H1 (cell line): ENCODE measurements around the gene ARHGAP32. TPM values are rescaled to one million over a fixed set of nuclear protein-coding genes. Genes with fewer than 3 reads are reported as not detected.
A peak's percentile ranks its signal among the peaks of the same experiment; 100 is the strongest.

Source experiments
- CTCF ChIA-PET: fragments of 300-600 bp; sonication (Branson Sonifier 250); formaldehyde crosslinking; loops from one replicate; lab custom pipeline; 2021; ENCODE audit not compliant: partially characterized antibody; lab: Charles Lee
- POLR2A ChIA-PET: fragments of 300-600 bp; sonication (Branson Sonifier 250); formaldehyde crosslinking; loops from one replicate; lab custom pipeline; 2021; ENCODE audit warnings: inconsistent platforms; ENCODE audit not compliant: partially characterized antibody; lab: Charles Lee
- DNase-seq, 2 experiments: peaks; one replicate each; pipeline versions ENCODE4 v3.0.0 to v3.0.0-alpha.2; 2010 to 2022; ENCODE audit warnings: low spot score in 2 of 2, low read depth in 1 of 2, mixed read lengths in 1 of 2
- FAIRE-seq: peaks from 2 replicates; lab custom pipeline; 2011; peaks lifted over from hg19 to GRCh38; lab: Jason Lieb, UNC
- H2AFZ ChIP-seq: 2 replicates; pipeline ENCODE4 v1.8.1; 2012; ENCODE audit warnings: low read length, inconsistent platforms
- H2AK5ac ChIP-seq: 2 replicates; pipeline ENCODE4 v1.6.1; 2013; ENCODE audit warnings: low read depth, low read length
- H2BK120ac ChIP-seq: replicated peaks from 2 replicates; pipeline ENCODE3; 2013; ENCODE audit warnings: low read depth, low read length, inconsistent platforms
- H2BK12ac ChIP-seq: 2 replicates; pipeline ENCODE4 v1.6.1; 2013; ENCODE audit warnings: low read depth, low read length
- H2BK15ac ChIP-seq: 2 replicates; pipeline ENCODE4 v1.6.1; 2013; ENCODE audit warnings: low read length
- H2BK20ac ChIP-seq: 2 replicates; pipeline ENCODE4 v1.6.1; 2013; ENCODE audit warnings: low read length
- H2BK5ac ChIP-seq: 2 replicates; pipeline ENCODE4 v1.6.1; 2013; ENCODE audit warnings: low read depth, low read length
- H3K14ac ChIP-seq: 2 replicates; pipeline ENCODE4 v1.6.1; 2013; ENCODE audit warnings: inconsistent platforms; ENCODE audit not compliant: insufficient read length
- H3K18ac ChIP-seq: 2 replicates; pipeline ENCODE4 v1.6.1; 2013; ENCODE audit warnings: low read length; ENCODE audit errors: extremely low read depth
- H3K23ac ChIP-seq: 2 replicates; pipeline ENCODE4 v1.6.1; 2013; ENCODE audit warnings: inconsistent platforms; ENCODE audit not compliant: insufficient read length
- H3K23me2 ChIP-seq: 2 replicates; pipeline ENCODE4 v1.6.1; 2013; ENCODE audit warnings: low read depth, low read length
- H3K27ac ChIP-seq: 2 replicates; pipeline ENCODE4 v1.6.1; 2011; ENCODE audit warnings: low read depth, low read length, inconsistent platforms
- H3K27me3 ChIP-seq, 4 experiments: replicated peaks in 1 of 4; 1 replicate in 1 of 4; 2 replicates in 3 of 4; pipeline versions ENCODE4 v1.6.1 to v1.8.1; 2011 to 2013; ENCODE audit warnings: low read length in 3 of 4, mild to moderate bottlenecking in 3 of 4, inconsistent platforms in 2 of 4, mixed read lengths in 2 of 4, moderate library complexity in 1 of 4; ENCODE audit not compliant: control insufficient read depth in 3 of 4, insufficient read depth in 3 of 4; ENCODE audit errors: extremely low read depth in 1 of 4
- H3K36me3 ChIP-seq, 4 experiments: 2 replicates each; pipeline versions ENCODE4 v1.6.1 to v1.8.1; 2011 to 2013; ENCODE audit warnings: mild to moderate bottlenecking in 4 of 4, low read length in 3 of 4, moderate library complexity in 2 of 4, control low read depth in 1 of 4, inconsistent platforms in 1 of 4; ENCODE audit not compliant: insufficient read depth in 4 of 4, control insufficient read depth in 2 of 4
- H3K4ac ChIP-seq: replicated peaks from 2 replicates; pipeline ENCODE3; 2013; ENCODE audit warnings: low read length, low read depth, mixed read lengths, inconsistent platforms; ENCODE audit not compliant: insufficient read length
- H3K4me1 ChIP-seq, 4 experiments: replicated peaks in 1 of 4; 1 replicate in 1 of 4; 2 replicates in 3 of 4; pipeline versions ENCODE4 v1.6.1 to v1.8.1; 2011 to 2013; ENCODE audit warnings: low read length in 3 of 4, inconsistent platforms in 2 of 4, mixed read lengths in 1 of 4; ENCODE audit not compliant: insufficient read depth in 4 of 4, control insufficient read depth in 3 of 4
- H3K4me2 ChIP-seq, 2 experiments: 2 replicates each; pipeline versions ENCODE4 v1.6.1 to v1.8.1; 2011 to 2013; ENCODE audit warnings: low read depth in 2 of 2, low read length in 2 of 2, control low read depth in 1 of 2, inconsistent platforms in 1 of 2, mild to moderate bottlenecking in 1 of 2; ENCODE audit not compliant: insufficient read depth in 1 of 2
- H3K4me3 ChIP-seq, 4 experiments: fragments of 200-600, 300-600 bp in 1 of 4; sonication (generic), shearing (Covaris generic), sonication (Bioruptor Twin) in 1 of 4; 2 replicates each; pipeline versions ENCODE4 v1.5.1 to v1.8.1; 2011 to 2016; ENCODE audit warnings: low read length in 4 of 4, low read depth in 3 of 4, control low read depth in 2 of 4, inconsistent platforms in 2 of 4, mild to moderate bottlenecking in 2 of 4, mixed read lengths in 1 of 4, moderate library complexity in 1 of 4; ENCODE audit not compliant: insufficient read depth in 2 of 4; ENCODE audit errors: extremely low read depth in 1 of 4
- H3K56ac ChIP-seq: replicated peaks from 2 replicates; pipeline ENCODE3; 2013; ENCODE audit warnings: low read depth, mild to moderate bottlenecking, mixed read lengths, low read length, inconsistent platforms; ENCODE audit not compliant: insufficient read length
- H3K79me1 ChIP-seq: 2 replicates; pipeline ENCODE4 v1.6.1; 2013; ENCODE audit warnings: low read depth, low read length, control low read depth
- H3K79me2 ChIP-seq, 2 experiments: 2 replicates each; pipeline versions ENCODE4 v1.6.1 to v1.8.1; 2012 to 2013; ENCODE audit warnings: low read length in 2 of 2, mild to moderate bottlenecking in 2 of 2, inconsistent platforms in 1 of 2; ENCODE audit not compliant: insufficient read depth in 2 of 2, control insufficient read depth in 1 of 2
- H3K9ac ChIP-seq, 4 experiments: replicated peaks in 1 of 4; 1 replicate in 1 of 4; 2 replicates in 3 of 4; pipeline versions ENCODE4 v1.6.1 to v1.8.1; 2011 to 2013; ENCODE audit warnings: low read depth in 3 of 4, low read length in 3 of 4, control low read depth in 2 of 4, mild to moderate bottlenecking in 2 of 4, moderate library complexity in 2 of 4, inconsistent platforms in 1 of 4; ENCODE audit errors: extremely low read depth in 1 of 4
- H3K9me3 ChIP-seq, 2 experiments: 2 replicates each; pipeline versions ENCODE4 v1.6.1 to v1.8.1; 2012 to 2013; ENCODE audit warnings: mild to moderate bottlenecking in 2 of 2, moderate library complexity in 2 of 2, control low read depth in 1 of 2, inconsistent platforms in 1 of 2, low read depth in 1 of 2, low read length in 1 of 2, mixed read lengths in 1 of 2; ENCODE audit not compliant: insufficient read depth in 2 of 2
- H4K20me1 ChIP-seq, 2 experiments: replicated peaks in 1 of 2; 2 replicates each; pipeline versions ENCODE3 to v1.8.1; 2011 to 2013; ENCODE audit warnings: inconsistent platforms in 2 of 2, low read length in 2 of 2, mild to moderate bottlenecking in 1 of 2; ENCODE audit not compliant: insufficient read depth in 2 of 2, control insufficient read depth in 1 of 2
- H4K5ac ChIP-seq: 2 replicates; pipeline ENCODE4 v1.6.1; 2013; ENCODE audit warnings: low read length, low read depth, mixed read lengths, inconsistent platforms; ENCODE audit not compliant: insufficient read length
- H4K8ac ChIP-seq: 2 replicates; pipeline ENCODE4 v1.8.0; 2013; ENCODE audit warnings: mild to moderate bottlenecking, moderate library complexity, low read length, inconsistent platforms; ENCODE audit not compliant: insufficient read depth; ENCODE audit errors: extremely low read depth
- H4K91ac ChIP-seq: replicated peaks from 2 replicates; pipeline ENCODE3; 2013; ENCODE audit warnings: low read length, mixed read lengths, inconsistent platforms; ENCODE audit not compliant: insufficient read length
- BACH1 ChIP-seq: IDR thresholded peaks from 2 replicates; pipeline ENCODE4 v1.6.1; 2012; ENCODE audit warnings: low read length, improper control_type of control experiment
- BRCA1 ChIP-seq: IDR thresholded peaks from 2 replicates; pipeline ENCODE4 v1.6.1; 2012; ENCODE audit warnings: low read depth, low read length, improper control_type of control experiment
- CBX5 ChIP-seq: fragments of 300-800, 300-1000 bp; sonication (generic); IDR thresholded peaks from 2 replicates; pipeline ENCODE4 v1.7.1; 2016; ENCODE audit warnings: antibody characterized with exemption, low read length, low read depth
- CBX8 ChIP-seq: fragments of 300-800, 300-1000 bp; sonication (generic); IDR thresholded peaks from 2 replicates; pipeline ENCODE4 v1.7.1; 2016; ENCODE audit warnings: low read depth, low read length, borderline replicate concordance
- CTBP2 ChIP-seq: IDR thresholded peaks from 2 replicates; pipeline ENCODE4 v1.7.0; 2011; ENCODE audit warnings: borderline replicate concordance, mild to moderate bottlenecking, moderate library complexity, mixed read lengths, low read length; ENCODE audit not compliant: insufficient read depth, insufficient read length
- EZH2 ChIP-seq: fragments of 200-600 bp; sonication (generic); IDR thresholded peaks from 2 replicates; pipeline ENCODE4 v1.7.1; 2012; ENCODE audit warnings: low read depth, mild to moderate bottlenecking, moderate library complexity, low read length, inconsistent platforms; ENCODE audit not compliant: severe bottlenecking
- MAFK ChIP-seq: IDR thresholded peaks from 2 replicates; pipeline ENCODE4 v1.6.1; 2012; ENCODE audit warnings: low read depth, mild to moderate bottlenecking, improper control_type of control experiment, low read length
- NRF1 ChIP-seq: IDR thresholded peaks from 2 replicates; pipeline ENCODE4 v1.6.1; 2011; ENCODE audit warnings: mild to moderate bottlenecking, low read depth, low read length, improper control_type of control experiment
- RBBP5 ChIP-seq: IDR thresholded peaks from 2 replicates; pipeline ENCODE4 v1.7.1; 2012; ENCODE audit warnings: low read depth, mild to moderate bottlenecking, inconsistent platforms, low read length, moderate library complexity, borderline replicate concordance
- SIN3A ChIP-seq, 2 experiments: IDR thresholded peaks in 1 of 2; conservative IDR thresholded peaks in 1 of 2; 2 replicates each; pipeline ENCODE4 v1.6.1; 2011 to 2012; ENCODE audit warnings: low read length in 2 of 2, improper control_type of control experiment in 1 of 2, low read depth in 1 of 2, mild to moderate bottlenecking in 1 of 2
- SP1 ChIP-seq: IDR thresholded peaks from 2 replicates; pipeline ENCODE4 v1.6.1; 2011; ENCODE audit warnings: low read depth, low read length
- SP2 ChIP-seq: IDR thresholded peaks from 2 replicates; pipeline ENCODE4 v1.6.1; 2012; ENCODE audit warnings: mild to moderate bottlenecking, low read length, inconsistent platforms
- SP4 ChIP-seq: IDR thresholded peaks from 2 replicates; pipeline ENCODE4 v1.6.1; 2012; ENCODE audit warnings: low read length, inconsistent platforms
- TAF1 ChIP-seq: IDR thresholded peaks from 2 replicates; pipeline ENCODE4 v1.6.1; 2011; ENCODE audit warnings: mild to moderate bottlenecking, low read depth, low read length
- TAF7 ChIP-seq: optimal IDR thresholded peaks from 2 replicates; pipeline ENCODE3; 2011; ENCODE audit warnings: low read depth, mild to moderate bottlenecking, inconsistent platforms, low read length, moderate library complexity, borderline replicate concordance
- WGBS, 2 experiments: shearing (Covaris generic) in 1 of 2; methylation state at CpG; one replicate each; pipeline versions ENCODE4 v1.1.6 to v1.1.7; 2013 to 2015; ENCODE audit warnings: low lambda C conversion rate in 2 of 2, mixed read lengths in 2 of 2, inconsistent platforms in 1 of 2, low coverage in 1 of 2, missing lambda C conversion rate in 1 of 2; ENCODE audit not compliant: insufficient replicate concordance in 2 of 2, insufficient coverage in 1 of 2, insufficient read length in 1 of 2; ENCODE audit errors: extremely low coverage in 1 of 2, missing lambda C conversion rate in 1 of 2; 5-methylcytosine and 5-hydroxymethylcytosine counted together
- polyA plus RNA-seq, 7 experiments: library from polyadenylated mRNA; depleted of rRNA in 3 of 7; stranded (reverse) in 5 of 7; unstranded in 2 of 7; fragments of >200 nt in 5 of 7; fragments of 200-250 nt in 2 of 7; gene quantifications; 1 replicate in 5 of 7; 2 replicates in 1 of 7; 4 replicates in 1 of 7; pipeline versions ENCODE4 v1.2.1 to v1.2.3, GENCODE V29; 2011 to 2013; ENCODE audit warnings: missing spikeins in 2 of 7, mixed read lengths in 2 of 7
- total RNA-seq: library from RNA; stranded (reverse); fragmentation: NEBNext Ultra II Directional; extraction: Animal tissue kit (Norgen Biotek cat#: 25700); gene quantifications from 2 replicates; pipeline ENCODE4 v1.2.1, GENCODE V29; 2021

Gene ARHGAP32
- total and polyA plus RNA-seq, 2 of the 8 experiments (the other 6 are each of a cell fraction or from before 2014, with no cell fraction given) = 13.7 to 30.0 TPM

GRCh38 chr11:129077191-129077590 is 114.9 kb downstream of the ARHGAP32 start:
- Histone ChIP-seq H2BK12ac (no peak overlapping the region), H3K4ac (no peak overlapping the region), H4K5ac (no peak overlapping the region), H2BK15ac (no peak overlapping the region), H3K18ac (no peak overlapping the region), H3K4me1 (peaks cover 0 to 3% (median 0%) of the 10 kb centered on the region in 4 experiments; a peak in 1 of 7 replicates), H4K91ac (no peak overlapping the region), H4K20me1 (no peaks in the 10 kb centered on the region), H2AFZ (no peak overlapping the region), H3K9me3 (no peaks in the 10 kb centered on the region), H2BK5ac (no peak overlapping the region; the same call in 1 of the 2 replicates), H2BK120ac (no peak overlapping the region), H3K27ac (no peak overlapping the region), H3K36me3 (no peaks in the 10 kb centered on the region), H3K23ac (no peak overlapping the region), H3K79me2 (peaks cover 0 to 7% of the 10 kb centered on the region in 2 experiments; a peak in 2 of 4 replicates), H4K8ac (no peak overlapping the region), H2BK20ac (no peak overlapping the region), H3K27me3 (no peaks in the 10 kb centered on the region), H2AK5ac (0 out of 2 replicates have a peak overlapping the region, but pooled peaks have one; percentile 13), H3K23me2 (no peaks in the 10 kb centered on the region), H3K79me1 (peaks cover 3% of the 10 kb centered on the region; the same call in 1 of the 2 replicates), H3K9ac (peak overlapping the region in 1 of 4 experiments; percentile 11; a peak in 1 of 7 replicates), H3K4me2 (no peak overlapping the region), H3K4me3 (no peak overlapping the region), H3K14ac (no peak overlapping the region), H3K56ac (no peak overlapping the region)
- 90% methylated on average over 5 of the region's 5 CpGs; no CpG with 5 or more reads in 1 of the 2 experiments for WGBS, 2 experiments
- no peak for DNase-seq
- ChIA-PET POLR2A (no interaction called here), CTCF (interaction anchor here (1.4 to 1.7 kb wide), 3 partner anchors 10 to 91 kb away, joined by 3 to 6 read pairs (median 4); no protein-coding TSS in a partner anchor)
- FAIRE-seq = no peak
- TF ChIP-seq BACH1 = no peak
- TF ChIP-seq EZH2 = no peak
- TF ChIP-seq CTBP2 = no peak
- TF ChIP-seq TAF1 = no peak
- no peak for TF ChIP-seq SP1
- TF ChIP-seq MAFK = no peak
- TF ChIP-seq SP2 = no peak
- TF ChIP-seq BRCA1 = no peak
- no peak for TF ChIP-seq NRF1
- no peak for TF ChIP-seq CBX8
- TF ChIP-seq RBBP5 = no peak
- TF ChIP-seq CBX5 = no peak
- TF ChIP-seq SP4 = no peak
- no peak for TF ChIP-seq SIN3A (conservative IDR thresholded peaks at IDR 0.05 in 1 of 2, IDR thresholded peaks at IDR 0.05 in 1 of 2; ENCODE audit: low read depth in 1 of 2, low read length in 2 of 2)
- TF ChIP-seq TAF7 = no peak
